Effector memory CD8-positive, alpha-beta T cell (primary cell): Measurements from ENCODE around the gene MRPL43.
A peak's percentile ranks its signal among the peaks of the same experiment; 100 is the strongest.

ENCODE experiments used
- ATAC-seq: fragments of 150-1000 bp; cut with Tn5 transposase; replicated peaks from 2 replicates; pipeline ENCODE4 v1.10.0; 2021; ENCODE audit warnings: mild to moderate bottlenecking, moderate library complexity
- DNase-seq, 3 experiments: peaks; one replicate each; pipeline ENCODE4 v3.0.0; 2021
- H3K27ac Mint-ChIP-seq, 2 donors: one replicate each; pipeline ENCODE4 v1.8.0; 2022; ENCODE audit warnings: mild to moderate bottlenecking in 2 of 2, mixed read lengths in 2 of 2, moderate library complexity in 2 of 2
- H3K27me3 Mint-ChIP-seq, 2 donors: one replicate each; pipeline ENCODE4 v1.8.0; 2022; ENCODE audit warnings: mixed read lengths in 2 of 2
- H3K36me3 Mint-ChIP-seq: one replicate; pipeline ENCODE4 v1.8.0; 2022; ENCODE audit warnings: mild to moderate bottlenecking, moderate library complexity, mixed read lengths; ENCODE audit not compliant: insufficient read depth
- H3K4me1 Mint-ChIP-seq, 2 donors: one replicate each; pipeline ENCODE4 v1.8.0; 2022; ENCODE audit warnings: low read depth in 2 of 2, mixed read lengths in 2 of 2
- H3K4me3 Mint-ChIP-seq, 2 donors: one replicate each; pipeline ENCODE4 v1.8.0; 2022; ENCODE audit warnings: mild to moderate bottlenecking in 2 of 2, mixed read lengths in 2 of 2, moderate library complexity in 2 of 2
- H3K9me3 Mint-ChIP-seq, 2 donors: one replicate each; pipeline ENCODE4 v1.8.0; 2022; ENCODE audit warnings: mixed read lengths in 2 of 2

The MRPL43 gene

DNA sequence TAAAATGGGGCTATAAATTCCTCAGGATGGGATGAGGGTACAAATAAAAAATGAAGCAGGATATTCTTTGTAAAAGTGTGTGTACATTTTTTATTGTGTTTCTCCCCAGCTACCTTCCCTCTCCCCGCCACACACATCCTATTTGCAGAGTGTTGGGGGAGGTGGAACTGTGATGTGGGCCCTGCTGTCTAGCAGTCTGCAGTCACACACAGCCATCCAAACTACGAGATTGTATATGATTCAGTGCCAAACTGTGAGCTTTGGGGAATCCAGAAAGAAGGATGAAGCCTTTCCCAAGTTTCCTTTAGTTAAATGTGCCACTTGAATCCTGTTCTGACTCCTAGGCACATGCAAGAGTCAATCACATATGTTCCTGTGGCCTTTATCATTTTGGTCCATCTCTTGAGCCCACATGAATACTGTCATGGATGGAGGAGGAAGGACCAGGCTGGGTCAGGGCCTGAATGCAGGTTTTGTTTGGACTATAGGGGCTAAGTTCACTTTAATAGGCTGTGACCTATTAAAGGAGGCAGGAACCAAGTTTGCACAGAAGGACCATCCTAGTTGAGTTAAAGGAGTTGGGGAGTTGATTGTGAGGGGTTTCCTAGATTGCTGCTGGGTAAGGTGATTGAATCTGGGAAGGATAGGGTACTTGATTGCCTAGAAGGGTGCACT, 19.1 kb downstream of the MRPL43 start:
- Mint-ChIP-seq H3K27me3 (no peaks in the 10 kb centered on the region), H3K4me1 (peaks cover 9 to 18% of the 10 kb centered on the region in 2 donors), H3K4me3 (peak overlapping the region; percentile 62 to 68), H3K36me3 (peaks cover 6% of the 10 kb centered on the region), H3K9me3 (no peaks in the 10 kb centered on the region), H3K27ac (peak overlapping the region in 1 of 2 donors; percentile 52)
- no peak for DNase-seq
- ATAC-seq: no peak

DNA sequence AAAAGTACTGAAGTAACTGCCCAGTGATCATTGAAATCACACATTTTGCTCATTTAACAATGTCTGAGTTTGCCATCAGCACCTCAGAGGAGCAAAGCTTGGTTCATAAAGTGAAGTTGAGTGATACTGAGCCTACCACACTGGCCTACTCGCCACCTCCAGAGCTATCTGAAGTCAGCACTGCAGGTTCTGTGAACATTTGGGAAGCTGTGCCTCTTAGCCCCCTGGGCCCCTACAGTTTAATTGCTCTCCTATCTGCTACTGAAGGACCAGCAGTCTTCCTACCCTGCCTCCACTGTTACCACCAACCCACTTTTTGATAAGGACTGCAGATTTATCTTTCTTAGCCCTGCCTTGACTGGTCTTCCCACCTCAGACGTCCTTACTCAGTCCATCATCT, 20.0 kb downstream of the MRPL43 start:
- Mint-ChIP-seq H3K9me3 (no peaks in the 10 kb centered on the region), H3K36me3 (peaks cover 10% of the 10 kb centered on the region), H3K4me3 (no peak overlapping the region), H3K4me1 (peaks cover 9 to 18% of the 10 kb centered on the region in 2 donors), H3K27me3 (no peaks in the 10 kb centered on the region), H3K27ac (no peak overlapping the region)
- DNase-seq: no peak
- ATAC-seq: no peak

DNA sequence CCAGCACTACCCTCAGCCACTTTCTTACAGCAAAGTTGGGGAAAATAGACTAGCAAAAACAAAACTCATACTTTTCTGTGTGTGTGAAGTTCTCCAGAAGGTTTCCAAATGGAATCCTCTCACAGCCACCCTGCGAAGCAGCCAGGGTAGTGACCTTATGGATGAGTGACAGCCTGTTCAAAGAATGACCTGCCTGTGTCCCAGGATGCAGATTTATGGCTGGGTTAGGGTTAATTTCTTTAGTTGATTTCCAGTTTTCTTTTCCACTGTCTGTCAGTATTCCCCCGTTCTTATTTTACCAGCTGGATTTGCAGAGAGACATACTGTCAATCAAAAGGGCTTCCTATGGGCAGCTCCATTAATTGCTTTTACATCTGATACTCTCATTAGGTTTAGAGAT, 20.4 kb downstream of the MRPL43 start:
- Mint-ChIP-seq H3K9me3 (no peaks in the 10 kb centered on the region), H3K27me3 (no peaks in the 10 kb centered on the region), H3K4me1 (peaks cover 9 to 18% of the 10 kb centered on the region in 2 donors), H3K36me3 (peaks cover 14% of the 10 kb centered on the region), H3K27ac (no peak overlapping the region), H3K4me3 (no peak overlapping the region)
- ATAC-seq (no peak), DNase-seq (no peak)

DNA sequence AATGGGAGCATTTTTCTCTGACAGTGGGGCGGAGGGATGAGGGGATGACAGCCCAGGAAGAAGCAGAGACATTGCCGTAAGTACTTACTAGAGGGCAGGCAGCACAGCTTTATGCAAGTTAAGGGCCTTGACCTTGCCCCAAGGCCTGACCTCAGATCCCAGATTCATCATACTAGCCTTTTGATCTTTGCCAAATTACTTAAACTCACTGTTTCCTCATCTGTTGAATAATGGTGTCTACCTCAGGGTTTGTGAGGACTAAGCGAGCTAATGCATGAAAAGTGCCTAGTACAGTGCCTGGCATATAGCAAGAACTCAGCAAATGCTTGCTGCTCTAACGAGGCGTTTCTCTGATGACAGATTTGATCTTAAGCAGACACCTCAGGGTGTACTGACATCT, 21.5 kb downstream of the MRPL43 start:
- peaks cover 22% of the 10 kb centered on the region for H3K36me3 Mint-ChIP-seq
- H3K4me1 Mint-ChIP-seq: peaks cover 9 to 18% of the 10 kb centered on the region in 2 donors
- no peak overlapping the region for H3K27ac Mint-ChIP-seq
- no peaks in the 10 kb centered on the region for H3K9me3 Mint-ChIP-seq
- no peak for ATAC-seq
- no peak for DNase-seq
- H3K27me3 Mint-ChIP-seq: no peaks in the 10 kb centered on the region
- H3K4me3 Mint-ChIP-seq: no peak overlapping the region

DNA sequence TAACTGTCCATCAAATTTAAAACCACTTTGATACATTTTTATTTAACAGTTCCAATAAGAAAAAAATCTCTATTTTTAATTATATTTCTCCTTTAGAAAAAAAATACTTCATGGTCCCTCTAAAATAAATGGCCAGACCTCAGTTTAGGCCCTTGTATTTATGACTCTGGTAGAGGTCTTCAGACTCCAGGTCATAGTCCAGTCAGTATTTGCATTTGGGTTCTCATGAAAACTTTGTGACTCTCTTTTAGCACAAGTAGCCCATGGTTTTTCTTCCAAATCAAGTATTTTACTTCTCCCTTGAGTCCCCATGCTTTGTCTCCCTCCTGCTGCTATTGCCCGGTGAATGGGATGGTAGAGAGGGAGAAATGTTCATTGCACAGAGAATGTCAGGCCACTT, 23.5 kb downstream of the MRPL43 start:
- H3K27ac Mint-ChIP-seq: no peak overlapping the region
- H3K36me3 Mint-ChIP-seq: peaks cover 34% of the 10 kb centered on the region
- no peaks in the 10 kb centered on the region for H3K27me3 Mint-ChIP-seq
- peaks cover 6 to 8% of the 10 kb centered on the region in 2 donors for H3K4me1 Mint-ChIP-seq
- H3K9me3 Mint-ChIP-seq: no peaks in the 10 kb centered on the region
- DNase-seq: no peak
- H3K4me3 Mint-ChIP-seq: no peak overlapping the region
- ATAC-seq: no peak

DNA sequence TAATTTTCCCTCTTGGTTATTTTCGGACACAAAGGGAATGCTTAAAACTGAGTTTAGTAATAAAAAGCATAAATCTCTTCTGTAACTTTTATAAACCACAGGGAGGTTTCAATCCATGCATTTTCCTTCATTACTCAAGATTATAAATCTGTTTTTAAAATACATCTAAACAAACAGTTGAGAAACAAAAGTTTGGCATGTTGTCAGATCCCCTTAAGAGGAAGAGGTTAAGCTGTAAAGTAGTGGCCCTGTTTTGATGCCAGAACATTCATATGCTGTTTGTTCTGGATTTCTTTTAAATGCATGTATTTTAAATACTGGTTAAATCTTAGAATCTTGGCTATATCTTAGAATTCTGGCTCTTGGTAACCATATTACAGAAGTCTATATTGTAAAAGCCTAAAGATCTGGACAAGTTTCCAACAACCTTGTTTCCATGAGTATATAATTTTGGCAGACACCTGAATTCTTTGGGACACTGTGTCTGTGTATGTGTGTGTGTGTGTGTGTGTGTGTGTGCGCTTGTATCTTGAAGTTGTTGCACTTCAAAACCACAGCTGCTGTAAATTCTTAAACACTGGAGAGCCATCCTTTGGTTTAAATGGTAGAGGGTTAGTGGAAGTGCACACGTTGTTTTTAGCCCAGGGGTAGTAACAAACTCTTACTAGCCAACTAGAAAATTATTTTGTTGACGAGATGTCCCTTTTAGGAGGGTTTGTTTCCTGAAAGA, 24.8 kb downstream of the MRPL43 start:
- no peaks in the 10 kb centered on the region for H3K9me3 Mint-ChIP-seq
- no peak overlapping the region for H3K4me3 Mint-ChIP-seq
- no peak for DNase-seq
- H3K4me1 Mint-ChIP-seq: no peaks in the 10 kb centered on the region
- ATAC-seq: no peak
- H3K36me3 Mint-ChIP-seq: peaks cover 43% of the 10 kb centered on the region
- H3K27ac Mint-ChIP-seq: no peak overlapping the region
- no peaks in the 10 kb centered on the region for H3K27me3 Mint-ChIP-seq

DNA sequence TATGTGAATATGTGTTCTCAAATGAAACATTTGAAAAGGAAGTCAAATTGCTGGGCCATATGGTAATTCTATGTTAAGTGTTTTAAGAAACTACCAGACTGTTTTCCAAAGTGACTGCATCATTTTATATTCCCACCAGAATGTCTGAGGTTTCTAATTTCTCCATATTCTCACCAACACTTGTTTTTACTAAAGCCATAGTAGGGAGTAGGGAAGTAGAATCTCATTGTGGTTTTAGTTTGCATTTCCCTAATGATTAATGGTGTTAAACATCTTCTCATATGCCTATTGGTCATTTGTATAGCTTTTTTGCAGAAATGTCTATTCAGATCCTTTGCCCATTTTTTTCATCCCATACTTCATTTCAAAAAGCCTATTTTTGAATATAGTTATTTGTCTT, 27.0 kb downstream of the MRPL43 start:
- DNase-seq (no peak), ATAC-seq (no peak)
- Mint-ChIP-seq H3K27ac (no peak overlapping the region), H3K36me3 (peaks cover 60% of the 10 kb centered on the region), H3K4me3 (no peak overlapping the region), H3K9me3 (no peaks in the 10 kb centered on the region), H3K27me3 (no peaks in the 10 kb centered on the region), H3K4me1 (no peaks in the 10 kb centered on the region)

DNA sequence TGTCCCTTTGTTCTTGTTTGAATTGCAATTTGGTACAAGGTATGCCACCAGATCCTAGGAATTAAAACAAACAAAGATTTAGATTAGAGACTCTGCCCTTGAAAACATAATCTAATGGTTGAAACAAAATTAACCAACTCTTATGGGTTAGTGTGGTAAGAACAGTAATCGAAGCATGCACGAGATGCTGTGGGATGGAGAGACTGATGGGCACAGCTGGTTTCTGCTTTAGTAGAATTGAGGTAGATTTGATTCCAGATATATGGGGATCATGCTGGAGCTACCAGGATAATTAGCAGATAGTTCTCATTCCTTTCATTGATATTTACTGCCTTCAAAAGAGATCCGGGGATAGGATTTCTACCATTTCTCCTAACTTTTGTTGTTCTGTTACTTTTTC, 38.4 kb downstream of the MRPL43 start:
- H3K4me3 Mint-ChIP-seq: no peak overlapping the region
- no peaks in the 10 kb centered on the region for H3K27me3 Mint-ChIP-seq
- ATAC-seq (no peak), DNase-seq (no peak)
- H3K9me3 Mint-ChIP-seq: no peaks in the 10 kb centered on the region
- H3K27ac Mint-ChIP-seq: no peak overlapping the region
- H3K4me1 Mint-ChIP-seq: peaks cover 0 to 3% of the 10 kb centered on the region in 2 donors
- H3K36me3 Mint-ChIP-seq: peaks cover 87% of the 10 kb centered on the region

DNA sequence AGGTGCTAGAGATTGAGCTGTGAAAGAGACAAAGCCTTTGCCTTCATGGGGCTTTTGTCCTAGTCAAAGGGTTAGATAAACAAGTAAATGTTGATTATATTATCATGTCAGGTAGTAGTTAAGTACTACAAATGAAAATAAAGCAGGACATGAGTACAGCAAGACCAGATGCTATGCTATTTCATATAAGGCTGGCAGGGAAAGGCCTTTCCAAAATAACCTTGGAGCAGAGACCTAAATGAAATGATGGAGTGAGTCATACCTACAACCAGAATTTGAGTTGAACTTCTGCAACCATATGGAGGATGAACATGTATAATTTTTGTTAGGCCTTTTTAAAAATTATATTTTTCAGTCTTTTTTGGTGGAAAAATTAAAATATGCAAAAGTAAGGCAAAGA, 41.5 kb downstream of the MRPL43 start:
- peaks cover 0 to 13% of the 10 kb centered on the region in 2 donors for H3K4me1 Mint-ChIP-seq
- H3K27ac Mint-ChIP-seq: no peak overlapping the region
- no peak for ATAC-seq
- DNase-seq: no peak
- H3K27me3 Mint-ChIP-seq: no peaks in the 10 kb centered on the region
- H3K4me3 Mint-ChIP-seq: no peak overlapping the region
- no peaks in the 10 kb centered on the region for H3K9me3 Mint-ChIP-seq
- peaks cover 67% of the 10 kb centered on the region for H3K36me3 Mint-ChIP-seq

DNA sequence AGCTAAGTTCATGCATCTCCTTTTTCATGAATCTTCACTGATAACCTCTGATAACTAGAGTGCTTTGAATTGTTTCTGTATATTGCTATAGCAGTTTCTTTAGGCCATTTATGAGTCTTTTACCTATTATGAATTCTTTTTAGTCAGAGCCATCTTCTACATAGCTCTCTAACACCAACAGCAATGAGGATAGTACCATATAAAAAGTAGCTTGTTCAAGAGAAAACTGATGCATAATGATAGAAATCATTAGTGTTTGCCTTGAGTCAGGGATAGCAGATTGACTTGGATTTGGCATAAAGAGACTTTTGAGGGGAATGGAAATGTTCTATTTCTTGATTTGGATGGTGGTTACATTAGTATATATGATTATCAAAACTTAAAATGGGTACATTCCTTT, 43.8 kb downstream of the MRPL43 start:
- H3K27ac Mint-ChIP-seq: peak overlapping the region in 1 of 2 donors; percentile 89
- no peak overlapping the region for H3K4me3 Mint-ChIP-seq
- peaks cover 0 to 13% of the 10 kb centered on the region in 2 donors for H3K4me1 Mint-ChIP-seq
- DNase-seq (no peak), ATAC-seq (no peak)
- H3K36me3 Mint-ChIP-seq: peaks cover 60% of the 10 kb centered on the region
- H3K9me3 Mint-ChIP-seq: no peaks in the 10 kb centered on the region
- no peaks in the 10 kb centered on the region for H3K27me3 Mint-ChIP-seq

DNA sequence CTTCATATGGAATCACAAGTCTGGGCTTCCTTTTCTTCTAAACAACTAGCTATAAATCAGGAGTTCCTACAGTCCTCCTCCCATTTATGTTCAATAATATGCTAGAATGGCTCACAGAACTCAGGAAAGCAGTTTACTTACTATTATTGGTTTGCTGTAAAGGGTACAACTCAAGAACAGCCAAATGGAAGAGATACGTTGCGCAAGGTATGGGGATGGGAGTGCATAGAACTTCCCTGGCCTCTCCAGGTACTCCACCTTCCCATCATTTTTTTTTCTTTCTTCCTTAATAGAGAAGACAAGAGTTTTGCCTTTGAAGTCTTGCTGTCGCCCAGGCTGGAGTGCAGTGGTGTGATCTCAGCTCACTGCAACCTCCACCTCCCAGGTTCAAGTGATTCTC, 45.1 kb downstream of the MRPL43 start:
- Mint-ChIP-seq H3K27me3 (no peaks in the 10 kb centered on the region), H3K36me3 (peaks cover 62% of the 10 kb centered on the region), H3K9me3 (no peaks in the 10 kb centered on the region), H3K4me1 (peaks cover 0 to 13% of the 10 kb centered on the region in 2 donors), H3K27ac (no peak overlapping the region), H3K4me3 (no peak overlapping the region)
- ATAC-seq: no peak
- no peak for DNase-seq

DNA sequence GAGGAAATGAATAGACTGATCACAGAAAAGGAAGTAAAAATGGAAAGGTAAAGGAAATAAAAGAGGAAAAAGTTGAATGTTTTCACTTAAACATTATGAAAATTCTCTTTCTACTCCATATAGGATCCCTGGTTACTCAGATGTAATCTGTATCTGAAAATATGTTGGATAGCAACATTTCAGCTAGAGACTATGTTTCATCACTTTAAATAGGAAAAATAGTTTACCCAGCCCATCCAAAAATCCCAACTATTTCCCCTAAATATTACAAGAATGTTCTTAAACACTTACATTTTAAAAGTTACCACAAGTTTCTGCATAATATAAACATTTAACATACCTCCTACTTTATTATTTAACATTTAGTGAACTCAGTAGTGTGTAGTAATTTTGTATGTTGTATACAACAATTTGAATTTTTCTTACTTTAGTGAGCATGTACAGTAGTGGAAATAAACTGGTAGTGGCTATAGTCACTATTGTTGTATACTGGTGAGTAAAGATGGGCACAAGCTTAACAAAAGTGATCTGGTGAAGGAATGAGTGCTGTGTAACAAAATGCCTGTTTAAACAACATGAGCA, 47.4 kb downstream of the MRPL43 start:
- DNase-seq (no peak), ATAC-seq (no peak)
- Mint-ChIP-seq H3K36me3 (peaks cover 56% of the 10 kb centered on the region), H3K4me3 (no peak overlapping the region), H3K9me3 (no peaks in the 10 kb centered on the region), H3K4me1 (peaks cover 0 to 13% of the 10 kb centered on the region in 2 donors), H3K27ac (no peak overlapping the region), H3K27me3 (no peaks in the 10 kb centered on the region)
